SKM-1 treated with dmso at 0.1 percent for 144 hours (cell line): ENCODE measurements around the gene RAB9B.
"Not testable (repeated sequence)": the region's sequence is repeated elsewhere in the genome, so short reads cannot be mapped to it uniquely, and the experiment has no call there.

ENCODE experiments used
- DNase-seq: peaks from one replicate; lab custom pipeline; 2025; ENCODE audit not compliant: unreplicated experiment; lab: John Stamatoyannopoulos, UW

Gene RAB9B

GRCh38 chrX:103817101-103817500 is 15.0 kb downstream of the RAB9B start:
- not testable (repeated sequence) for DNase-seq

- no peak for DNase-seq
Observed at GRCh38 chrX:103811858-103812257, 20.2 kb downstream of the RAB9B start.

DNA sequence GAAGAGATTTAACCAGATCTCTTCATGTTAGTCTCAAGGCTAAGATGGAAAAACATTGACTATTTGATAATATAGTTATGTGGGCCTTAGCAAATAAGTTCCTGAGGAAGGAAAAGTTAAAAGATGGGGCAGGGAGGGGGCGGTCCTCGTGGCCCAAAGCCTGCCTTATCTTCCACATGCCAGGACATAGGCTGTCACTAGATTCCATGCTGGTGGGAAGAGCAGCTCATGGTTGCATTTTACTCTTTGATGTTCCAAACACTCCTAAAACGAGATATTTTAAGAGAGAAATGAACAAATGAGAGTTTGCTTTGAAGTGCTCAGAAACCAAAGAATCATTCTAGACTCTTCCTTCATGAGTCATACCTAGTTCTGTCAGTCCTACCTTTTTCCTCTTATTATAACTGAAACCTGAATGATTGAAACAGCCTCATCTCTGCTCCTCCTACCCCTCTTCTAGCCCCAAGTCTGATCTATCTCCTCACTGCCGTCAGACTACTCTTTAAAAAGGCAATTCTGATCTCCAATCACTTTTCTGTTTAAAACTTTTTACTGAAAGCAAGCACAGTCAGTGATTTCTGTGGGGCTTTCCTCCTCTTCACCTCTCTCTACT is 25.1 kb downstream of the RAB9B start:
- DNase-seq = no peak

- no peak for DNase-seq
Observed at GRCh38 chrX:103805860-103806259, 26.2 kb downstream of the RAB9B start.

GRCh38 chrX:103800318-103800717 is 31.7 kb downstream of the RAB9B start:
- no peak for DNase-seq

DNA sequence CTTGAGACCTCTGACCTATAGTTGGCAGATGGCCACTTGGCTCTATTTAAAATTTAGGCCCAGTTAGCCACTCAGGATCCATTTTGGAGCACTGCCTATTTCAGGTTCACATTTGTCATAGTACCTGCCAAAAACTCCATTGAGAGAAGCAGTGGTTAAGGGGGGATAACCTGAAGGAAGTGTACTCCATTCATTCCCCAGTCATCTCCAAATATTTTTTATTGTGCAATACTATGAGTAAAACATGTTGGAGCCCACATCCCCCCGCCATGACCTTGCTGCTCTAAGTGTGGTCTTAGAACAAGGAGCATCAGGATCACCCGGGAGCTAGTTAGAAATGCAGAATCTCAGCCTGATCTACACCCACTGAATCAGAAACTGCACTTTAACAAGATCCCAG is 34.4 kb downstream of the RAB9B start:
- no peak for DNase-seq

DNA sequence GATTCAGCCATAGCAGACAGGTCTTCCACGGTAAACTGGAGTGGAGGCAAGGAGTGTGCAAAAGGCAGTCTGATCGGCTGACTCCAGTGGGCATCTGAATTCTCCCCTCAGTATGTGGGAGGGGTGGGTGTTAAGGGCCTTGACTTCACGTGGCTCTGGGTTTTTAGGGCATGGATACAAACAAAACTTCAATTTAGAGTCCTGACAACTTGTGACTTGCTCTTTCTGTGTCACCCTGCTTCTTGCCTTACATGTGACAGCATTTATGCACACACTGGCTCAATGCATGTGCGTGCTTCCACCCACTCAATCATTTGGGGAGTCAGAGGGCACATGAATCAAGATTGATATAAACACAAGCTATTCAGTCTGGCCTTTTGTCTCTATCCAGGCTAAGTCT is 37.9 kb downstream of the RAB9B start:
- no peak for DNase-seq

GRCh38 chrX:103793545-103793940 is 38.5 kb downstream of the RAB9B start:
- DNase-seq = no peak

GRCh38 chrX:103792916-103793544 is 39.0 kb downstream of the RAB9B start:
- DNase-seq = no peak

DNA sequence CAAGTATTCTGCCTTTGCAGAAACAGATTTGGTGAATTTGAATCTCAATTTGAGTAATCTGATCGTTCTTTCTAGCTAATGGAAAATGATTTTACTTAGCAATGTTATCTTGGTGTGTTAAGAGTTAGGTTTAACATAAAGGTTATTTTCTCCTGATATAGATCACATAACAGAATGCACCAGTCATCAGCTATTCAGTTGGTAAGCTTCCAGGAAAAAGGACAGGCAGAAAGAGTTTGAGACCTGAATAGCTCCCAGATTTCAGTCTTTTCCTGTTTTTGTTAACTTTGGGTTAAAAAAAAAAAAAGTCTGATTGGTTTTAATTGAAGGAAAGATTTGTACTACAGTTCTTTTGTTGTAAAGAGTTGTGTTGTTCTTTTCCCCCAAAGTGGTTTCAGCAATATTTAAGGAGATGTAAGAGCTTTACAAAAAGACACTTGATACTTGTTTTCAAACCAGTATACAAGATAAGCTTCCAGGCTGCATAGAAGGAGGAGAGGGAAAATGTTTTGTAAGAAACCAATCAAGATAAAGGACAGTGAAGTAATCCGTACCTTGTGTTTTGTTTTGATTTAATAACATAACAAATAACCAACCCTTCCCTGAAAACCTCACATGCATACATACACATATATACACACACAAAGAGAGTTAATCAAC is 40.1 kb downstream of the RAB9B start:
- DNase-seq = no peak

- no peak for DNase-seq
Observed at GRCh38 chrX:103791228-103791627, 40.8 kb downstream of the RAB9B start.

DNA sequence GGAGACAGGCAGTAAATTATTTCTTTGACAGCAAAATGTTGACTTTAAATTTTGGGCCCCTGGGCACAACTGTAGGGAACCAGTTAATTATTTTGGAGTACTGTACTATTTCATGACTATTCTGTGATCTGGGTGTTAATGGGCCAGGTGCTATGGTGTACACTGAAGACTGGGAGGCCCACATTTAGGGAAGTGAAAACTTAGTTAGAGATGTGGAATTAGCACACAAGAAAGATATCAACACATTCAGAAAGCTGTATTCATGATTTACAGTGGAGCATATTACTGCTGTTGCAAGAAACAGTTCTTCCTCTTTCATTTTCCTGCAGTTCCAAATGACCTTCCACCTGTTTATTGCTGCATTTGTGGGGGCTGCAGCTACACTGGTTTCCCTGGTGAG is 43.1 kb downstream of the RAB9B start:
- DNase-seq = peak; percentile 8

- DNase-seq = no peak
Observed at GRCh38 chrX:103783971-103784370, 48.1 kb downstream of the RAB9B start.

GRCh38 chrX:103783196-103783595 is 48.9 kb downstream of the RAB9B start:
- no peak for DNase-seq

DNA sequence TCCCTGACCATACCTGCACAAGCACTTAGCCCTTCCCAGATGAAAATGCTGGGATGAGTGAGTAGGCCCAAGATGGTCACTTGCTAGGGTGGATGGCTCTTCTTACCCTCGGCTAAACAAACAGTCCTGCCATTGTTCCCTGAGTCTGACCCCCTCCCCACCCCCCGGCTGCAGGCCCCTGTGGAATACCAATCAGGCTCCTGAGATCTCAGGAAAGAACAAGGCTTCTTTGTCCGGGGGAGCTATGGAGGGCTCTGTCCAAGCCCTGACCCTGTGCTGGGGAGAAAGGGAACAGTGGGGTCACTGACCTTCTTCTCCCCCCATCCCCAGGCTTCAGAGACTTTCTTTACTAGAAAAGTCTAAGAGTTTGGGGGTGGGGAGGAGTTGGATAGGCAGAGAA is 49.4 kb downstream of the RAB9B start:
- DNase-seq = no peak

DNA sequence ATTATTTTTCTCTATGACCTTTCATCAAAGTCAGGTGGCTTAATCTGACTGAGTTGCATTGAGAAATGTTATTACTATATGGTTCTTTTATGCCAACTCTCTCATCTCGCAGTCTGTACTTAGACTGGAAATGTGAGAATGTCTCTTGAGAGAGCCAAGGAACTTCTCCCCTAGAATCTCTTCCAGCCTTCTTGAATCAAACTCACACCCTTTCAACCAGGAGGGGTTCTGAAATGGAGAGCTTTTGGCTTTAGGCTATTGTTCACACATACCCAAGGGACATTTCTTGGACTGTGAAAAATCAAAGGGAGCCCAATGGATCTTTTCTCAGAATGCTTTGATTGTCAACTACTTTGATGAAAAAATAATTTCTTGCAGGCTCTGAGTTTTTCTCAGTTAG is 50.4 kb downstream of the RAB9B start:
- DNase-seq = no peak

DNA sequence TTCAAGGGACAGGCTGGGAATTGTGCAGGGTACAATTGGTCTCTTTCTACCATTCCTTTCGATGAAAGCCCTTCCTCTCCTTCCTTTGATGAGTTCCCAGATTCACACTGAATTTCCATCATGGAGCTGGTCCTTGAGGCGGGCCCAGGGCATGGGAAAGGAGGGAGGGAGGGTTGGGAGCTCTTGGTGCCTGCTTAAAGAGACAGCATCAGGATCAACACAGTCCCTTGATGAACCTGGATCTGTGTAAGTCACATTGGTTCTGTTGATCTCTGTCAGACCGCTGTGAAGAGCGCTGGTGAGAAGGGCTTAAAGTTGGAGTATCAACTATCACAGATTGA is 51.0 kb downstream of the RAB9B start:
- no peak for DNase-seq

DNA sequence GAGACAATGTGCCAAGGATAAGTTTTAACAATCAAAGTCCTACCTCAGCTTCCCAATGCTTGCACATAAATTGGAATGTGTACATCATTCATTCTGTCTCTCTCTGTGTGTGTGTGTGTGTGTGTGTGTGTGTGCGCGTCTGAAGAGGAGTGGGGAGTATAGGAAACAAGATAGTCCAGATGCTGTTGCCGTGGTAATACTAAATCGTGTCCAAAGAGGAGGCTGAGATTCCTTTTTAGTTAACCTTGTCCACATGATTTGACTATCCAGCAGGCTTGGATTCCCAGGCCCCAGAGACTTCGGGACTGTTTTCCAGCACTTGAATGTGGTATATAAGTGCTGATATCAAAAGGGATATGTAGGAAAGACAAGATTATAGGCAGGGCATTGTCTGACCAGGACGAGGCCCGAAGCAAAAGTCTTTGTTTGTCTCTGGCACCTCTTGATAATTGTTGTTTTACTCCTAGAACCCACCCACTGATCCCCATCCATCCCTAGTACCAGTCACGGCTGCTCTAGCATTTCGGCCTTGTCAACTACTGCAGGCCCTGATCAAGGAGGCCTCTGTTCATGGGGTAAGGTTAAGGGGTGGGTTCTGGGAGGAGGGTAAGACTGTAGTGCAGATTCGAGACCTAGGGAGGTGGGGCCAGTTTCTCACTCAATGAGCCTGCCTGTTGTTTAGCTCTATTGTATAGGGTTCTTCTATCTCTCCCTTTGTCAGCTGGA is 51.6 kb downstream of the RAB9B start:
- DNase-seq = no peak

DNA sequence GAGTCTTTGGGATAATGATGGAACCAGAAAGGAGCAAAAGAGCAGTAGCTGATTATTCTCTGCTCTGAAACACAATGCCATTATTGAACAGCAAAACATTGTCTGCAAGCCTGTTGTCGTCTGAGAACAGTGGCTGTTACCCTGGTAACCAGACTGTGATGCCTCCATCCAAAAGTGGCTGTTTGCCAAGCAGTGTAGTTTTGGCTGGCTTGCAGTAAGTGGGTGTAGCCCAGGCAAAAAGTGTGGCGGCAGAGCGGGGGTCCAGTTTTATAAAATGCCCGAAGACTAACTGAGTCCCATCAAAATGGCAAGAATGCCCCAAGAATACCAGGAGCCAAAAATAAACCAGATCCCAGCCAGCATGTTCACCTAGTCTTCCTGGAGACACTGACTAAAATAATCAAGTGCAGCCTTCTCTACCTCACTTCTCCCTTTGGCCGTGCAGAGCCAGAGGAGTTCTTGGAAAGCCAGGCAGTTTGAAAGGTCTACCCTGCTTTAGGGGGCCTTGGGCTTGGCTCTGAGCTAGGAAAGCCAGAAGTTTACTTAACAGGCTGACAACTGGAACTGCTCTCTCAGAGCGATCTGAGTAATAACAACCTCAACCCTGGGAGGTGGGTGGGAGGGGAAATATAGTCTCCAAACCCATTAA is 52.8 kb downstream of the RAB9B start:
- no peak for DNase-seq

GRCh38 chrX:103776546-103776945 is 55.5 kb downstream of the RAB9B start, which contains the start of gene PLP1:
TSS of gene PLP1 (plus strand) at chrX:103776840. CDS start at chrX:103776996, 156 bp downstream.
- no peak for DNase-seq

DNA sequence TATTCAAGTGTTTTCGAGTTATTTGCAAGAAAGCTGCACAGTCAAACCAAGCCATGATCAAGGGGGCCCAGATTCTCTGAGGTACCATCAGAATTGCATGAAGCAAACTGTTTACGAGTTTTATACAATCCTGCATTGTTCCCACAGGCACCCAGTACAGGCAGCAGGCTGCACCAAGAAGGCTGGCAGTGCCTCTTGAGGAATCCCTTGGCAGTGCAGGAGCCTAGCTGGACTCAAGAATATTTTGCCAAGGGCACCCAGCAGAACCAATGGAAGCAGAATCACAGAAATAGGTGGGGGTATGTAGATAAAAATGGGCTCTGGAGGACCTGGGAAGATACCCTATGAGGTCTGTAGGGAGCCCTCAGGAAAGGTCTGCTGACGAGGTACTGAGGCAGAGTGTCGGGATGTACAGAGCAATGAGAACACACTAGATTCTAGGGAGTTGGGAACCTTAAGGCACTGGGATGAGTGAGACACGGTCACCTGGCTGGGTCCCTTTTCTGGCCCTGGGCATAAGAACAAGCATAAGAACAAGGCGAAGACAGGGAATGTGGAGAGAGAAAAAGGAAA is 57.9 kb downstream of the RAB9B start:
- DNase-seq = no peak
